Suppressor macrophage treated with lipopolysaccharide for 1 hour (primary cell): ENCODE data around the gene TARS3.
"Not testable (repeated sequence)": the region's sequence is repeated elsewhere in the genome, so short reads cannot be mapped to it uniquely, and the experiment has no call there.

Experiments used
- DNase-seq, 3 donors: peaks; one replicate each; pipeline ENCODE4 v3.0.0-alpha.2; 2020 to 2022

The TARS3 gene

DNA sequence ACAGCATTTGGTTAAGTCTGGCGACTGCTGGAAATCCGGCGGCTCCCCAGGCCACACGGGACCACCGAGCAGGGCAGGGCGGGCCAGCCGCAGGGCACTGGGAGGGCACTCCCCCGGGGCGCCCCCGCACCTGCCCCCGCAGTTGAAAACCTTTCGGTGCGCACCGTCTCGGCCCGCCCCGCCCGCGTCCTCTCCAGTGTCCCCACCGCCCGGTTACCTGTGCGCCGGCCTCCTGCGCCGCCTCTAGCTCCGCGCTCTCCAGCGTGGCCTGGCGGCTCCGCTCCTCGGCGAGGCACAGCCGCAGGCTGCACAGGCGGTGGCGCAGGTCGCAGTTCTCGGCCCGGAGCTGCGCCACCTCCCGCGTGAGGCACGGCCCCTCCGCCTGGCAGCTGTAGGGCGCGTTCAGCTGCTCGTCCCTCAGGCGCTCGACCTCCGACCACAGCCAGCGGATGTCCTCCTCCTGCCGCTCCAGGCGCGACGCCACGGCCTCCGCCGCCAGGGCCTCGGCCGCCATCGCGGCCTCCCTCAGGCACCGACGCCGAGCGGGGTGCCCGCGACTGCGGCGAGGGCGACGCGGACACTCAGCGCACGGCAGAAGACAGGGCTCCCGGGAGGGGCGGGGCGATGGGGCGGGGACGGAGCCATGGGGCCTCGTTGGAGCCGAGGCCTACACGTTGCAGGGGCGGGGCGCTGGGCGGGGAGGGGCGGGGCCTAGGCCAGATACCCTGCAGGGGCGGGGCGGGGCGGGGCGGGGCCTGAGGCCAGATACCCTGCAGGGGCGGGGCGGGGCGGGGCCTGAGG lies at the start of gene TARS3:
Gene TARS3, minus strand, starts transcription at position 600 of the 801 bp plus-strand sequence. Its CDS starts 86 bp downstream, at position 514.
- peak; percentile 90 to 99 (median 97) for DNase-seq

DNA sequence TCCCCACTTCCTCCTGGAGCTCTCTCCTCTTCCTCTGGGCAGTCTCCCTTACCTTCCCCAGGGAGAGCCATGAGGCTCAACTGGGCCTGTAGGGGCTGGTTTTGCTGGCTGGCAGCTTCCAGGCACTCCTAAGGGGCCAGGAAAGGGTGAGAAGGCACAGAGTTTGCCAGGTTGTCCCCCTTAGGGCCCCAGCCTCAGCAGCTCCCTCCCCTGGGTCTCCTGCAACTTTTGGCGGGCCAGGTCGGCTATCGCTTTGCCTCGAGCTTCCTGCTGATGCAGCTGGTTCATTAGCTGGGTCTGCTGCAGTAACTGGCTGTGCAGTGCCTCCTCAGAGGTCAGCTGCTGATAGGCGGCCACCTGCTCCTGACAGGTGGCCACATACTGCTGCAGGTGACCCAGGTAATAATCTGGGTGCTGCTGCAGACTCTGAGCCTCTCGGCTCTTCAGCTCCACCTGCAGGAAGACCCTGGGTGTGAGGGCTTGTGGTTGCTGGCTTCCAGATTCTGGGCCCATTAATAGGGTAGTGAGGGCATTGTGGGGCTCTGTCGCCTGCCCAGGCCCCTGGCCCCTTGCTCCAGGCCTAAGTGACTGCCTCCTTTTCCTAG lies 49.3 kb upstream of the TARS3 start:
- DNase-seq: no peak

DNA sequence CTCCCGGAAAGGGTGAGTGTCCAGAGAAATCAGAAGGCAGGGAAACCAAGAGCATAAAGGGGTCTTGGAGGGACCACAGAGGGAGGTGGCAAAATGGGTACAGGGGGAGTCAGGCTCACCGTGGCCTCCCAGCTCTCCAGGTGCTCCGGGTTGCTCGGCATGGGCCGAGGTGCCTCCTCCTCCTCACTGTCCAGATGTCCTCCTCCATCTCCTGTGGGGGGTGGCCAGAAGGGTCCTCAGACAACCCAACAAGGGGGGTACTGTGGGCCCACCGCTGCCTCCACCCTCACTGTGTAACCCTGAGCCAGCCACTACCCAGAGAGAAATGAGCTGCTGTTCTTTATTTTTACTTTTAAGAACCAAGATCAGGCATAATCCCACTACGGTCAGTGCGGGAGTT lies 48.6 kb upstream of the TARS3 start:
- DNase-seq: no peak

DNA sequence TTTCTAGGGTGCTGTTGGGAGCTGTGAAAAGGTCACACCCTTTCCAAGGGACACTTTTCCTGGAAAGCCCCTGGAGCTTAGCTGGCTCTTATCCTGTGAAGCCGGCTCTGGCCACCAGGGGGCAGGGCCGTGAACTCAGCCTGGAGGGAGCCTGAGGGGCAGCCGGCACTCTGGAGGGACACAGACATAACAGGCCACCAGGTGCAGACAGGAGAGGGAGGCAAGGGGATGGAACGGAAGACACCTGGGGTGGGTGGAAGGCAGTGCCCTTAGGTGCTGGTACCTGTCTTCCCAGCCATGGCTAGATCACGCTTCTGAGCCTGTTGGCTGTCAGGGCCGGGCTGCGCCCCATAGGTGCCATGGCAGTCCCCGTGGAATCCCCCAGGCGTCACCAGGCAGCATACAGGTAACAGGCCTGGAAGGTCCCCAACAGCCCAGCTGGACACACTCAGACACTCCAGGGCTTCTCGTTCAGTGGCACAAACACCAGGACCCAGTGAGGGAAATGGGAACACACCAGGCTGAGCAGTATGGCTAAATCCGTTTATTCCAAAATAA lies 42.9 kb upstream of the TARS3 start:
- not testable (repeated sequence) for DNase-seq

DNA sequence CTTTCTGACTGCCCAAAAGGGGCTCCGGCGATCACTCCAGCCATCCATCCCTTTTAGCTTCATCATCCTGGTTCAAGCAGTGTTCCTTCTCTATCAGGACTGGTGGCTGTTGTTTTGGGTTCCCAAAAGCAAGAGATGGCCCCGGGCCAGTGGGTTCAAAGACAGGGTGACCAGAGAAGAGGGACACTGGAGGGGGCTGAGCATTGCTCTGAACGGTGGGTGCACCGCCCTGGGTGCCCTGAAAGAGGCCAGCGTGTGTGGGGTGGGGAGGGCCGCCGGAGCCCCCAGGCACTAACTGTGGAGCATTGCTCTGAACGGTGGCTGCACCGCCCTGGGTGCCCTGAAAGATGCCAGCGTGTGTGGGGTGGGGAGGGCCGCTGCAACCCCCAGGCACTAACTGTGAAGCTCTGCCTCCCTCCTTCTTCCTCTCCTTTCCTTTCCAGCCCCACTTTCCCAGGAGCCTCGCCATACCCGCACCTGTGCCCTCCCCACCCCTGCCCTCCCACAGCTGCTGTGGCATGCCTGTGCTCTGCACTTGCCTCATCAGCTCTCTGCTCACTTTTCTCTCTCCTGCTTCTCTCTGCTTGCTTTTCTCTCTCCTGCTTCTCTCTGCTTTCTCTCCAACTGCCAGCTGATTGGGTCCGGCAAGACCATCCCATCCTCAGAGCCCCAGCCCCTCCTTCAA lies 41.6 kb upstream of the TARS3 start:
- DNase-seq: no peak

DNA sequence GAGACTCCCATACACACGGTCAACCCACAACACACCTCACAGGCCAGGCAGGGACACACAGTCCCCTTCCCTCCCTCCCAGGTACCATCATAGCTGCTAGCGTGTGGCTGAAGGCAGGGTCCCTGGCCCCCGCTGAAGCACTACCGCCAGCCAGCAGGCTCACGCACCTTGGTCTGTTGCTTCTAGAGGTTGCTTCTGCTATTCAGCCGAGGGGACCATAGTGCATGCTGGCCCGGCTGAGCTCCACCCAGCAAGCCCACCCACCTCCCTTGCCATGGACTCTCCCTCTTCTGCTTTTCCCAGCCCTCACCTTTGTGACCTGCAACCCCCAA lies 41.0 kb upstream of the TARS3 start:
- not testable (repeated sequence) for DNase-seq

DNA sequence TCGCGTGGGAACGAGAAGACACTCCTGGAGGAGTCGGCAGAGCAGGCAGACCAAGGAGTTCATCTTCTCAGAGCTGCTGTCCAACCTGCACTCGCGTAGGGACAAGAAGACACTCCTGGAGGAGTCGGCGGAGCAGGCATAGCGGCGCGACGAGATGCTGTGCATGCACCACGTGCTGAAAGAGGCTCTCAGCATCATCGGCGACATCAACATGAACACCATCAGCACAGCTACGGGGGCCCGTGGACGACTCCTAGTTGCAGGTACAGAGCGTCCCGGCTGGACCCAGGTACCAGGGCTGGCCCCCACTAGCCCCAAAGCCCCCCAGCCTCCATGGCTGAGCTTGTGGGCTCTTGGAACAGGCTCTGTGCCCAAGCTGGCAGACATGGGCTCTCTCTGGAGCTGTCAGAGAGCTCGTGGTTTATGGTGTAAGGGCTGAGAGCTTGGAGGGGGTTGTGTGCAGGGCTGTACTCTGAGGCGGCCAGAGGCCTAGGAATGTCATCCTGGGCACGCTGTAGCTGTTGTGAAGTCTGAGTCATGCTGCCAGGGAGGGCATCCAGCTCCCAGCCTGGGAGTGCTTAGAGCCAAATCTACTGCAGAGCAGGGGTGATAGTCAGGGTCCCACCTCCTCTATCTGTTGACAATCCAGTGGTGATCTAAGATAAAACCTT lies 40.5 kb upstream of the TARS3 start:
- not testable (repeated sequence) for DNase-seq

DNA sequence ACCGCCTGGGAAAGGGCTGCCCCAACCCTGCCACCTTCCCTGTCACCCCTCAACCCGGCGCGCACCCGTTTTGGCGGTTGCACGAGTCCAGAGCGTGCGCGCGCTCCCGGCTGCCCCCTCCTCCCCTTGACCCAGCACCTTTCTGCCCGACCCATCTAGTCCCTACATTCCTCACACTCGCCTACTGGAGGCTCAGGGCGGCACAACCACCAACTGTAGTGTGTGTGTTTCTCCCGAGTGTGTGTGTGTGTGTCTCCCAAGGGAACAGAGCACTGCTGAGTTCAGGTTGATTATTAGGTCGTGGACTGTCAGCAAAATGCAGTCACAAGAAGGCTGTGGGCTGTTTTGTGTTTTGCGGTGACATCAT lies 22.4 kb upstream of the TARS3 start:
- DNase-seq: not testable (repeated sequence)

DNA sequence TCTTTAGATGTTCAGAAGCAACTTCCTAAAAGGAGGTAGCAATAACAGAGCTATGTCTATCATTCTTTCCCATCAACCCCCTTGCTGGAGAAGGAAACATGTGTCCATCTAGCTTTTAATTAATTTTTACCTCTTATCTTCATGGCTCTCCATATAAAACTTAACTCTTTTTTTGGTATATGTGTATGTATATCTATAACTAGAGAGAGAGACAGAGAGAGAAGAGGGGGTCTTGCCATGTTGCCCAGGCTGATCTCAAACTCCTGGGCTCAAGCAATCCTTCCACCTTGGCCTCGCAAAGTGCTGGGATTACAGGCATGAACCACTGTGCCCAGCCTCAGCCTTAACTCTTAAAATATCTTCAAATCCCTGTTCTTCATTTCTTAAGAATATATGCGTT lies 10.6 kb upstream of the TARS3 start:
- not testable (repeated sequence) for DNase-seq

DNA sequence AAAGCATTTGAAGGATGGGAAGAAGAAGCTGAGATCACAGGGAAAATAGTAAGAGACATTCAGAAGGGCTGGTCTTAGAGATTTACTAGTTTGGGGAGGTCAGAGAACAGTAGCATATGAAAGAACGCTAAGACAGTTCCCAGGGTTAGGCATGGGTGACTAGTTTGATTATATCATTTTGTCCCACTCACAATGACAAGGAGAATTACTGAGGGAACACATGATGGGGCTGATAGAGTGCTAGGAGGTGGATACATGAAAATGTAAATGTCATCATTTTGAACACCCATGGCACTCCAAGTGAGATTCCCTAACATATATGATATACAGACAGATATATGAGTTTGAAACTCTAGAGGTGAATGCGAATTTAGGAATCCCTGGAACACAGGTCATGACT lies 9.3 kb upstream of the TARS3 start:
- DNase-seq: no peak

DNA sequence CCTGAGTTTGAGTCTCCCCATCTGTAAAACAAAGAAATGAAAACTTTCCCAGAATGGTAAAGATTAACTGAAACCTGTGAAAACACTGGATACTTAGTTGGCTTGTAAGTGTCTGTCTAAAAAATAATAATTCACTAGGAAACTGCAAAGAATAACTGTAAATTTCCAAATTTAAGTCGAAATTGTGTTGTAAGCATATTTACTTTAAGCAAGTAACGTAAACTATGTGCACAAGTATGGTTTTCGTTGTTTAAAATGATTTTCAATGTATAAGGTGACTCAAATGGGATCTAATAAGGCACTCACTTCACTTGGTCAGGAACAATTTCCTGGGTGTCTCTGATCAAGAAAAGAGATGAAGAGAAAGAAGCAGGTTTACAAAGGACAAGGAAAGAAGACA lies 8.5 kb upstream of the TARS3 start:
- DNase-seq: no peak

DNA sequence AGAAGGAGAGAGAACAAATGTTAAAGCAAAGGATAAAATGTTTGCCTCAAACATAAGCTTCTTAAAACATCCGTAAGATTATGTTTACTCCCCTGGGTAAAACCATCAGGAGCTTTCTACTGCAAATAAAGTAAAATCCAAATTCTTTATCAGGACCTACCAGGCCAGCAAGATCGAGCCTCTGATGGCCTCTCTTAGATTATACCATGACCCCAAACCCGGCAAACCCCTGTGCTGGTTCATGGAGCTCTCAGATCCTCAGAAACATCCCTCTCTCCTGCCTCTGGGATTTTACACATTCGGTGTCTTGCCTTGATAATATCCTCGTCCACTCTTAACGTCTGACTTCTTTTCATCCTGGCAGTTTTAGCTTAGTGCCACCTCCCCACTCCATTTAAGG lies 7.5 kb upstream of the TARS3 start:
- DNase-seq: no peak

DNA sequence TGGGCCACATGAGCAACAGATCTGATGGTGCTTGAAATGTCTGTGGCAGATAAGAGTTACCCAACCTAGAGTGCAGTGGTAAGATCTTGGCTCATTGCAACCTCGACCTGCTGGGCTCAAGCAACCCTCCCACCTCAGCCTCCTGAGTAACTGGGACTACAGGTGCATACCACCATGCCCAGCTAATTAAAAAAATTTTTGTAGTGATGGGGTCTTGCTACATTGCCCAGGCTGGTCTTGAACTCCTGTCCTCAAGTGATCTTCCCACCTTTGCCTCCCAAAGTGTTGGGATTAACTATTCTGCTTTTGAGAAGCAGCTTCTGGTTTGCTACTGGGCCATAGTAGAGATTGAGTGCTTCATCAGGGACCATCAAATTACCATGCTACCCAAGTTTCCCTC lies 2.9 kb upstream of the TARS3 start:
- DNase-seq: no peak

DNA sequence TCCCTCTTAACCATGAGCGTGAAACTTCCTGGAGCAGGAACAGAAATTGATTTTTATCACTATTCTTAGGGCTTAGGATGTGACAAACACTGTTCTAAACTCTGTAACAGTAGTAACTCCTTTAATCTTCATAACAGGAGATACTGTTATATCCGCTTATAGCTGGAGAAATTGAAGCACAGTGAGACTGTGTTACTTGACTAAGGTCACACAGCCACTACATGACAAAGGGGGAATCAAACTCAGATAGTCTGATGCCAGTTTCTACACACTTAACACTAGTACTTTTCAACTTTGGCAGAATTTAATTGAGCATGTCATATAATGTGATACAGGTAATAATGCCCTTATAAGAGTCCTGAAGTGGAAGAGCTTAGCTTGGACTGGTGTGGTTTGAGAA lies 800 bp upstream of the TARS3 start:
- no peak for DNase-seq

DNA sequence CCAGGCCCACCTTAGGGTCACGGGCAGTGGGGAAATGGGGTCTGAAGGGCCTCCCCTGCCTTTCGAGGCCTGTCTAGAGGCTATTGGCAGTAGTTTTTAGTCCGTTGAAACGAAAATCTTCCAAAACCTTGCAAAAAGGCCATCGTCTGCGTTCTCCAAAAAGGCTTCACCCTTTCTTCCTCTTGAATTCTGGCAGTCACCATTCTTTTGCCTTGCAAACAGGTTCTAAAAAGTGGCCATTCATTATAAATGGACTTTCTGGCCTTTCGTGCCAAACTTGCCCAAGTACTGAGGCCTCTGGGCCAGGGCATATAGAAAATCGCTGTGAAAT lies 367 bp upstream of the TARS3 start:
- DNase-seq: no peak

DNA sequence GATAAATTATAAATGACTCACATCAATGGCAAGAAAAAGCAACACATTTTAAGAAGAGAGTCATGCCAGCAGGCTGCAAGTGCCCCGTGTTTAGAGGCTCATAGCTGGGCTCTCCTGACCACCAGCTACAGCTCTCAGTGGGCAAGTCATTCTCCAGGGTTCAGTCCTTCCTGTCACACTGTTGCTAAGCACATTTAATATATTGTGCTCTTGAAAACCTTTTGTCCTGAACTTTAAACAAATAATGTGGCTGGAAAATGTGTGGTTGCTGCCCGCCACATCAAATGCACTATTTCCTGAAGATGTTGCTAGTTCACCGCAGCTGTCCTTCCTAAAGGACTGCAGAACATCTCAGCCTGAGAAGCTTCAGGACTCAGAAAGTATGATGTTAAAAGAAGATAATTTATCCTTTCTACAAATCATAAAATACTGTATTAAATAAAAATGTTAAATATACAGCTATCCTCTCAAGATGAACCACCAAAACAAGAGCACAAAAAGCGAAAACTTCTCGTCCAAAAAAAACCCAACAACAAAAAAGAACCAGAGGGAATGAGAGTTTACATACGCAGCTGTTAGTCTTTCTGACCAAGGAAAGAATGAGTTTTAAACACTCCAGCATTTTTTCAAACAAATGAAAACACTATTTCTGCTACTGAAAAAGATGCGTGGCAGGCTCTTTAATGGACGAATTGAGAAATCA lies 951 bp downstream of the TARS3 start:
- DNase-seq: peak in 2 of 3 donors; percentile 3 to 11

DNA sequence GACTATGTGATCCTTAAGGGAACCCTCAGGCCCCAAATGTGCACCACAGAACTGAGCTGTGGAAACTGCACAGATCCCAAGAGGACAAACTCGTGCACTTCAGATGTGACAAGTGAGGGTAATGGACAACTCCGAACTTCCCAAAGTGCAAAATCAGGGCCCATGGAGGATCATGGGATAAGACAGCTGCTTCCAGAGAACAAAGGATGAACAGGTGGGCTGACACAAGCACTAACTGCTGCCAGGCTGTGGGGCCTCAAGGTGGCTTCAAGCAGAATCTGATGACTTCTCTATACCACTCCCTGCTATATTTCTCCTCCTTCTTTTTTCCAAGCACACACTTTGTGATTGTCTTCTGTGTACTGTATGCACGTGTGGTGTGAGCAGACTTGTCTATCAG lies 5.4 kb downstream of the TARS3 start:
- DNase-seq: no peak

DNA sequence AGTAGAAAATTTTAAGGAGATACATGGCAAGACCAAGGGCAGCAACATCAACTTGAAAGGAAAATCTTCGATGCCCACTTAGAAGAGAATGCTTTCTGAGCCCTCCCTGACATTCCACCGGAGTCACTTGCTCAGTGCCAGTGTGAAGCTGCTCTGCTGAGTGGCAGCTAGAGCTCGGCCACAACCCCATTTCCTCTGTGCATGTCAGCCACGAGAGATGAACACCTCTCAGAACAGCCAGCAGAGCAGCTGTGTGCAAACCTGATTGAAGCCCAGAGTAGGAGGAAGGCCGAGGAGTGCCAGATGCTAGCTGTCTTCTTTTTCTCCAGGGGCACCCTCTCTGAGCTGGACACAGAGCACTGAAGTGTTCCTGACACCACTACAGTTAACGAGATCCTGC lies 12.2 kb downstream of the TARS3 start:
- DNase-seq: no peak

DNA sequence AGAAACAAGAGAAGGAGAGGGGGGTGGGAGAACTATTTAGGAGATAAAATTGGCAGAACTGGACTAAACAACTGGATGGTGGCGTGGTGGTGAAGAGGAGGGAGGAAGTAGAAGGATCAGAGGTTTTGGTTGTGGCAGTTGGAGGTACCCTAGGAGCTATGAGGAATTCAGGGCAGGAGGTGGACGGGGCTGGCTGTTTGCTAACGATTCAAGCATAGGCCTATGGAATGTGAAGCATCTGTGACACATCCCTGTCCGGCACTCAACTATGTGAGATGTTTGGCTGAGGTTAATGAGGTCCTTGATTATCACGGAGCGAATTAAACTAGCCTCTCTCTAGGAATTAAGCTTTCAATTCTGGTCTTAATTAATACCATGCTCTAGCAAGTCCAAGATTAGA lies 13.5 kb downstream of the TARS3 start:
- DNase-seq: no peak

DNA sequence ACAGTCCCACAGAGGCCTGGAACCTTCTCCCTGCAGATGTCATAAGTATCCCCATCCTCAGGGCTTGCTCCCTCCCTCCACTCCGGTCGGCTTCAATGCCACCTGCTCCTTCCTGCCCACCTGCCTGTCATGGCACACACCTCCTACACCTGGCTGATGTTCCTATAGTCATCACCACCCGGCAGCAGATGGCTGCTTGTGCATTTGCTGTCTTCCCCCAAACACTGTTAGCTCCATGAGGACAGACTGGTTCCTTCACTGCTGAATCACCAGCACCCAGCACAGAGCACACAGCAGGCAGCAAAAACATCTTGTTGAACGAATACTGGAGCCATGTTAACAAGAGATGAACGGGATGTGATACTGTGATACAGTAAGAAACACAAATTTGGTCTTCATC lies 14.8 kb downstream of the TARS3 start:
- DNase-seq: no peak

DNA sequence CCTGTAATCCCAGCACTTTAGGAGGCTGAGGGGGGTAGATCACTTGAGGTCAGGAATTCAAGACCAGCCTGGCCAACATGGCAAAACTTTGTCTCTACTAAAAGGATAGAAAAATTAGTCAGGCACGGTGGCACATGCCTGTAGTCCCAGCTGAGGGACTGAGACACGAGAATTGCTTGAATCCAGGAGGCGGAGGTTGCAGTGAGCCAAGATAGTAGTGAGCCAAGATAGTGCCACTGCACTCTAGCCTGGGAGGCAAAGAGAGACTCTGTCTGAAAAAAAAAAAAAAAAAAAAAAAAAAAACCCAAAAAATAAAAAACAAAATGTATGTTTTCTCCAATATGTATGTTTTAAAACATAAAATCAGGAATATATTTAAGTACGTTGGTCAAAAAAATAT lies 16.3 kb downstream of the TARS3 start:
- DNase-seq: no peak

DNA sequence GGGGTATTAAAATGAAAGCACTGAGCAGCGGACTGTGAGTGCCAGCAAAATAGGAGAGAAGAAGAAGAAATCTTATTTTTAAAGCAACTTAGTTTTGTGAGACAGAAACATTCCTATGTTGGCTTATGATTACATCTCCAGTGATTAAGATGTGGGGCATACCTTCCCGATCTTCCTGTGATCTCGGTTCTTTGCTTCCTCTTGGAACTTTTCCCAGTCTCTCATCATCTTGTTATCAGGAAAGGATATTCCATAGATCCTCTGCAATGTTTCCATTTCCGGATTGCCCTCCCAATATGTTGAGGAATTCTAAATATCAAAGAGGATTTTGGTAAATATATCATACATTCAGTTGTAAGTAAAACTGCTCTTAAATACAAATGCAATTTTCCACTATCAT lies 22.2 kb downstream of the TARS3 start:
- no peak for DNase-seq

DNA sequence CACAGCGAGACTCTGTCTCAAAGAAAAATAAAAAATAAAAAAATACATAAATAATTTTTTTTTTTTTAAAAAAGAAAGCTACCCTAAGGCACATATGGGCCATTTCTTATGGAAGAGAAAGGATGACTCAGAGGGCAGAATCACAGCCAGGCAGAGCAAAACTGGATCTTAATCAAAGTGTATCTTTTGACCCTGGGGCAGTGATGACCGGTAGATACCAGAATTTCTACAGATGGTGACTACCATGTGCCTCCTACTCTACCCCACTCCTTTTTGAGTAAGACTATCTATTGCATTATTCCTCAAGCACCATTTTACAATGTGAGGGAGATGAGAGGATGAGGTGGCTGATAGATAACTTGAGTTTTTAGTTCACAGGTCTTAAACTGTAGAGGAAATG lies 26.0 kb downstream of the TARS3 start:
- DNase-seq: peak in 2 of 3 donors; percentile 4 to 30
